Spleen (tissue), 7 donors: ENCODE measurements around the gene ANKRD33.

Experiments
- CTCF ChIP-seq, 11 experiments: fragments of 200-600 bp in 7 of 11; fragments of 450-650 bp in 4 of 11; sonication (generic) in 4 of 11; IDR thresholded peaks in 8 of 11; conservative IDR thresholded peaks in 3 of 11; 1 replicate in 7 of 11; 2 replicates in 4 of 11; pipeline versions ENCODE4 v1.4.0 to v1.8.0; 2016 to 2021; ENCODE audit warnings: antibody characterized with exemption in 11 of 11, inconsistent platforms in 4 of 11, mild to moderate bottlenecking in 1 of 11
- POLR2A ChIP-seq, 3 donors: fragments of 450-650 bp; IDR thresholded peaks; one replicate each; pipeline ENCODE4 v1.5.1; 2017; ENCODE audit warnings: antibody characterized with exemption in 3 of 3, mild to moderate bottlenecking in 1 of 3
- POLR2AphosphoS5 ChIP-seq, 3 donors: sonication (generic); formaldehyde crosslinking; IDR thresholded peaks; one replicate each; pipeline ENCODE4 v1.5.1; 2017; ENCODE audit warnings: antibody characterized with exemption in 3 of 3
- donor health status: DM: no; HTN: no; CAD: no; lungs with moderate emphysema.
- donor health status: DM: no; HTN: no; CAD: no.
- donor health status: DM: no; HTN: no; CAD: no.

GRCh38 chr12:51874486-51874885, 13.4 kb upstream of the ANKRD33 start:
- TF ChIP-seq CTCF (IDR thresholded peaks at IDR 0.05 in 8 of 11, conservative IDR thresholded peaks at IDR 0.05 in 3 of 11) (no peak), POLR2AphosphoS5 (IDR thresholded peaks at IDR 0.05) (no peak), POLR2A (IDR thresholded peaks at IDR 0.05) (no peak)
